Measurements from ENCODE around the gene ADGRD1. TPM values are rescaled to one million over a fixed set of nuclear protein-coding genes. Genes with fewer than 3 reads are reported as not detected.
A peak's percentile ranks its signal among the peaks of the same experiment; 100 is the strongest.

The ADGRD1 gene
- total RNA-seq, 4 donors from 2014 or later: 28.2 to 52.4 (median 41.8) TPM

GRCh38 chr12:130990034-130990433, 36.3 kb downstream of the ADGRD1 start:
- Histone ChIP-seq H3K4me3 (no peak overlapping the region), H3K27me3 (no peaks in the 10 kb centered on the region), H3K36me3 (peaks cover 4 to 55% (median 39%) of the 10 kb centered on the region in 4 donors), H3K4me1 (peaks cover 0 to 6% (median 0%) of the 10 kb centered on the region in 4 donors), H3K9me3 (no peaks in the 10 kb centered on the region), H3K27ac (replicated peaks in 1 of 4) (no peak overlapping the region)
- no peak for DNase-seq (ENCODE audit: extremely low spot score)
- intact Hi-C loops (cut with DNase I): no loop called here
- TF ChIP-seq POLR2AphosphoS5 (IDR thresholded peaks at IDR 0.05) (peak in 1 of 2 donors; percentile 32), CTCF (IDR thresholded peaks at IDR 0.05) (no peak), EP300 (IDR thresholded peaks at IDR 0.05) (no peak), POLR2A (IDR thresholded peaks at IDR 0.05; ENCODE audit: low read depth) (no peak)
- WGBS: 68% methylated on average over 8 of the region's 8 CpGs

- Histone ChIP-seq H3K9me3 (no peaks in the 10 kb centered on the region), H3K4me1 (peaks cover 0 to 6% (median 0%) of the 10 kb centered on the region in 4 donors), H3K4me3 (no peak overlapping the region), H3K27me3 (no peaks in the 10 kb centered on the region), H3K27ac (replicated peaks in 1 of 4) (no peak overlapping the region), H3K36me3 (peaks cover 4 to 52% (median 38%) of the 10 kb centered on the region in 4 donors)
- no peak for DNase-seq (ENCODE audit: extremely low spot score)
- 73% methylated on average over 3 of the region's 8 CpGs for WGBS
- intact Hi-C loops (cut with DNase I): no loop called here
- TF ChIP-seq EP300 (IDR thresholded peaks at IDR 0.05): no peak
- TF ChIP-seq POLR2A (IDR thresholded peaks at IDR 0.05; ENCODE audit: low read depth): no peak
- no peak for TF ChIP-seq POLR2AphosphoS5 (IDR thresholded peaks at IDR 0.05)
- TF ChIP-seq CTCF (IDR thresholded peaks at IDR 0.05): no peak
These were observed 38.7 kb downstream of the ADGRD1 start for GRCh38 chr12:130992448-130992847.

GRCh38 chr12:130992979-130993538, 39.4 kb downstream of the ADGRD1 start:
- no peak for DNase-seq (ENCODE audit: extremely low spot score)
- intact Hi-C loops (cut with DNase I): no loop called here
- no peaks in the 10 kb centered on the region for H3K9me3 ChIP-seq
- peaks cover 3 to 50% (median 38%) of the 10 kb centered on the region in 4 donors for H3K36me3 ChIP-seq
- H3K4me1 ChIP-seq: peaks cover 0 to 6% (median 0%) of the 10 kb centered on the region in 4 donors
- no peaks in the 10 kb centered on the region for H3K27me3 ChIP-seq
- H3K4me3 ChIP-seq: no peak overlapping the region
- no peak overlapping the region for H3K27ac ChIP-seq (replicated peaks in 1 of 4)
- TF ChIP-seq POLR2A (IDR thresholded peaks at IDR 0.05; ENCODE audit: low read depth) (no peak), POLR2AphosphoS5 (IDR thresholded peaks at IDR 0.05) (no peak), EP300 (IDR thresholded peaks at IDR 0.05) (no peak), CTCF (IDR thresholded peaks at IDR 0.05) (no peak)
- 83% methylated on average over 5 of the region's 5 CpGs for WGBS

GRCh38 chr12:130993759-130994670, 40.3 kb downstream of the ADGRD1 start:
- Histone ChIP-seq H3K36me3 (peaks cover 0 to 55% (median 39%) of the 10 kb centered on the region in 4 donors), H3K27ac (replicated peaks in 1 of 4) (no peak overlapping the region), H3K27me3 (no peaks in the 10 kb centered on the region), H3K4me1 (peaks cover 0 to 6% (median 0%) of the 10 kb centered on the region in 4 donors), H3K9me3 (no peaks in the 10 kb centered on the region), H3K4me3 (no peak overlapping the region)
- DNase-seq (ENCODE audit: extremely low spot score): no peak
- intact Hi-C loops (cut with DNase I): no loop called here
- TF ChIP-seq POLR2AphosphoS5 (IDR thresholded peaks at IDR 0.05) (no peak), EP300 (IDR thresholded peaks at IDR 0.05) (no peak), POLR2A (IDR thresholded peaks at IDR 0.05; ENCODE audit: low read depth) (no peak), CTCF (IDR thresholded peaks at IDR 0.05) (no peak)
- 92% methylated on average over 32 of the region's 32 CpGs for WGBS

All from esophagus muscularis mucosa (tissue), 4 donors.